Neural progenitor cell (in vitro differentiated cells): Measurements from ENCODE around the gene ADGRV1.

Source experiments
- CTCF ChIP-seq: fragments of 200-600 bp; sonication (generic); IDR thresholded peaks from 2 replicates; pipeline ENCODE4 v1.5.1; 2017; ENCODE audit warnings: antibody characterized with exemption, mild to moderate bottlenecking
- EZH2 ChIP-seq: fragments of 200-600 bp; sonication (generic); IDR thresholded peaks from 2 replicates; pipeline ENCODE4 v1.6.1; 2017; ENCODE audit warnings: antibody characterized with exemption, mild to moderate bottlenecking, moderate library complexity
- EZH2phosphoT487 ChIP-seq: fragments of 200-600 bp; sonication (generic); IDR thresholded peaks from 2 replicates; pipeline ENCODE4 v1.6.1; 2017; ENCODE audit warnings: antibody characterized with exemption

- TF ChIP-seq CTCF (no peak), EZH2 (no peak), EZH2phosphoT487 (no peak)
Observed at GRCh38 chr5:90792725-90793124, 234.1 kb downstream of the ADGRV1 start.
